Thyroid gland (tissue), 4 donors: ENCODE data around the gene CCDC196.

Source experiments
- POLR2A ChIP-seq, 2 donors: fragments of 450-650 bp; IDR thresholded peaks; one replicate each; pipeline ENCODE4 v1.6.1; 2017; ENCODE audit warnings: antibody characterized with exemption in 2 of 2, mild to moderate bottlenecking in 2 of 2, moderate library complexity in 1 of 2
- TF ChIP-seq, protein P1 (sequence below), 6 experiments: fragments of 200-600 bp in 3 of 6; fragments of 450-650 bp in 3 of 6; sonication (generic) in 3 of 6; IDR thresholded peaks; one replicate each; pipeline ENCODE4 v1.5.1; 2016 to 2019; ENCODE audit warnings: antibody characterized with exemption in 6 of 6, mild to moderate bottlenecking in 2 of 6, inconsistent platforms in 1 of 6, moderate library complexity in 1 of 6

DNA sequence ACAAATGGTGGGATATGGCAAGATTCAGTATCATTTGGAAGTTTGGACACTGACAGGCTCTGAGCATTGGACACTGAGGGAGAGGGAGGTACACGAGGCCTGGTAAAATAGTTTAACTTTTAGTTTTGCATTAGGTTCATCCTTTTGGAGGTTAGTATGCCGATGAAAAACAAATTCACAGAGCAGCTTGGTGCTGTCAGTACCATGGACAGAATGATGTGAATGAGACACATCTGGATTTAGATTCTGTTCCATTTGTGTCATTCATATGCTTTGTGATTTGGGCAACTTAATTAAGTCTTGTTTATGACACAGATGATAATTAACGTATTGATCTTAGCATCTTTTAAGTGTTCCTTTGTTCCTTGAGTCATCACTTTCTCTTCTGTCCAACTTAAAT is 55.5 kb downstream of the CCDC196 start:
- TF ChIP-seq, protein P1, sequence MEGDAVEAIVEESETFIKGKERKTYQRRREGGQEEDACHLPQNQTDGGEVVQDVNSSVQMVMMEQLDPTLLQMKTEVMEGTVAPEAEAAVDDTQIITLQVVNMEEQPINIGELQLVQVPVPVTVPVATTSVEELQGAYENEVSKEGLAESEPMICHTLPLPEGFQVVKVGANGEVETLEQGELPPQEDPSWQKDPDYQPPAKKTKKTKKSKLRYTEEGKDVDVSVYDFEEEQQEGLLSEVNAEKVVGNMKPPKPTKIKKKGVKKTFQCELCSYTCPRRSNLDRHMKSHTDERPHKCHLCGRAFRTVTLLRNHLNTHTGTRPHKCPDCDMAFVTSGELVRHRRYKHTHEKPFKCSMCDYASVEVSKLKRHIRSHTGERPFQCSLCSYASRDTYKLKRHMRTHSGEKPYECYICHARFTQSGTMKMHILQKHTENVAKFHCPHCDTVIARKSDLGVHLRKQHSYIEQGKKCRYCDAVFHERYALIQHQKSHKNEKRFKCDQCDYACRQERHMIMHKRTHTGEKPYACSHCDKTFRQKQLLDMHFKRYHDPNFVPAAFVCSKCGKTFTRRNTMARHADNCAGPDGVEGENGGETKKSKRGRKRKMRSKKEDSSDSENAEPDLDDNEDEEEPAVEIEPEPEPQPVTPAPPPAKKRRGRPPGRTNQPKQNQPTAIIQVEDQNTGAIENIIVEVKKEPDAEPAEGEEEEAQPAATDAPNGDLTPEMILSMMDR (IDR thresholded peaks at IDR 0.05), result no peak
- TF ChIP-seq POLR2A (IDR thresholded peaks at IDR 0.05), result no peak
